ENCODE measurements around the gene RNFT2. TPM values are rescaled to one million over a fixed set of nuclear protein-coding genes. Genes with fewer than 3 reads are reported as not detected.
"Not testable (repeated sequence)": the region's sequence is repeated elsewhere in the genome, so short reads cannot be mapped to it uniquely, and the experiment has no call there.

Gene RNFT2
- total RNA-seq, 2 donors from 2014 or later, result 1.2 to 2.2 TPM

- intact Hi-C loops (cut with DNase I), result no loop called here
Observed at GRCh38 chr12:116779597-116779996, 41.5 kb downstream of the RNFT2 start.

DNA sequence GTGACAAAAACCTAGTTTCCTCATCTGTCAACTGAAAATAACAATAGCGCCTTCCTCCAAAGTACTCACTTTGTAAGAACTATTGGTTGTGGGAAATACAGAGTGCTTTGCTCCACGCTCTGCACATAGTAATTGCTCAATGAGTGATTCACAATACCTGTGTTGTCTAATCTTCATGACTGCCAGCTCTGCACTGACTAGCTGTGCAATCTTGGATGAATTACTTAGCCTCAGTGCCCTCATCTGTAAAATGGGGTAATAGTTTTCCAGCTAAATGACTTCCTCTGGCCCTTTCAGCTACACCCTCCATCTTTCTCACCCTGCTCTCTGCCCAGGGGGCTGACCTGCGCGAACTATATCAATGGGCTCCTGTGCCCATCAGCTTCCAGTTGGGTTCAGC, 42.8 kb downstream of the RNFT2 start:
- intact Hi-C loops (cut with DNase I), result no loop called here
- no peak for DNase-seq (ENCODE audit: low spot score)

More at GRCh38 chr12:116779597-116779996, 41.5 kb downstream of the RNFT2 start:
- DNase-seq (ENCODE audit: low spot score), result no peak

GRCh38 chr12:116783525-116784237, 45.6 kb downstream of the RNFT2 start:
- no peak for DNase-seq (ENCODE audit: low spot score)
- intact Hi-C loops (cut with DNase I), result no loop called here

GRCh38 chr12:116784238-116784612, 46.1 kb downstream of the RNFT2 start:
- intact Hi-C loops (cut with DNase I), result no loop called here
- DNase-seq (ENCODE audit: low spot score), result no peak

DNA sequence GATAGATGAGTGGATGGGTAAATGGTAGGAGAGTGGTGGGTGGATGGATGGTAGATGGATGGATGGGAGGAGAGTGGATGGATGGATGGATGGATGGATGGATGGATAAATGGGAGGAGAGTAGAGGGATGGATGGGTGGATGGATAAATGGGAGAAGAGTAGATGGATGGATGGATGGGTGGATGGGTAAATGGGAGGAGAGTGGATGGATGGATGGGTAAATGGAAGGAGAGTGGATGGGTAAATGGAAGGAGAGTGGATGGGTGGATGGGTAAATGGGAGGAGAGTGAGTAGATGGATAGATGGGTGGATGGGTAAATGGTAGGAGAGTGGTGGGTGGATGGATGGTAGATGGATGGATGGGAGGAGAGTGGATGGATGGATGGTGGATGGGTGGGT, 51.4 kb downstream of the RNFT2 start:
- DNase-seq (ENCODE audit: low spot score); intact Hi-C loops (cut with DNase I): not testable (repeated sequence)

- intact Hi-C loops (cut with DNase I), result no loop called here
- no peak for DNase-seq (ENCODE audit: low spot score)
Observed at GRCh38 chr12:116790066-116790465, 52.0 kb downstream of the RNFT2 start.

DNA sequence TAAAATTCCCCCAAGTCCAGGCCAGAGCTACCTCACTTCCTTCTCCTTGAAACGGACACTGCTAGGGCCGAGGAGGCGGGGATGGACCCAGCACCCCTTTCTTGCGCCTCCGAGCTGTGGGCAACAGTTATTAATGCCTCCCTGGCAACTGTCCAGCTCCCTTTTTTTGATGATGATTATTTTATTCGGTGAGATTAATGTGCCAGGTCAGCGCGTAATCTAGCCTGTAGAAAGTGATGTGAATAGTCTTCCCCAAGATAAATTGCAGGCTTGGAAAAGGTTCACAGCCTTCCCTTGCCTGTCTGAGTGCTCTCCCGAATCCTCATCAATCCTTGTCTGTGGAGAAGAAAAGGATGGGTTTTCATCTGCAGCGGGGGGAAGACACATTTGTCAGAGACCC, 54.3 kb downstream of the RNFT2 start:
- intact Hi-C loops (cut with DNase I), result no loop called here

GRCh38 chr12:116794725-116795124, 56.6 kb downstream of the RNFT2 start:
- no peak for DNase-seq (ENCODE audit: low spot score)
- intact Hi-C loops (cut with DNase I), result no loop called here

More for the DNA sequence above, 54.3 kb downstream of the RNFT2 start:
- DNase-seq (ENCODE audit: low spot score), result no peak

DNA sequence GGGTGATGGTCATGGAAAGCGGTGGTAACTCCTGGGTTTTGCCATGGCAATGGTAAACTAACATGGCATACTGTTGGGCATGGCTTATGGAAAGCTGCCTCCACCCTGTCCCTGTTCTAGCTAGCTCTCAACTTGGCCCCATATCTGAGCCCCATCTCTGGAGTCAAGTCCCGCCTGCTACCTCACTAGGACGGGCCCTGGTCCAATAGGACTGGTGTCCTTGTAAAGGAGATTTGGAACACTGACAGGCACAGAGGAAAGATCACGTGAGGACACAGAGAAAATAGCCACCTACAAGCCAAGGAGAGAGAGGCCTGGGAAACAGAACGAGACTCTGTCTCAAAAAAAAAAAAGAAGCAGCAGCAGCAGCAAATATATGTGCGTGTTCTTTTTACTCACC, 59.8 kb downstream of the RNFT2 start:
- DNase-seq (ENCODE audit: low spot score), result no peak
- intact Hi-C loops (cut with DNase I), result no loop called here

DNA sequence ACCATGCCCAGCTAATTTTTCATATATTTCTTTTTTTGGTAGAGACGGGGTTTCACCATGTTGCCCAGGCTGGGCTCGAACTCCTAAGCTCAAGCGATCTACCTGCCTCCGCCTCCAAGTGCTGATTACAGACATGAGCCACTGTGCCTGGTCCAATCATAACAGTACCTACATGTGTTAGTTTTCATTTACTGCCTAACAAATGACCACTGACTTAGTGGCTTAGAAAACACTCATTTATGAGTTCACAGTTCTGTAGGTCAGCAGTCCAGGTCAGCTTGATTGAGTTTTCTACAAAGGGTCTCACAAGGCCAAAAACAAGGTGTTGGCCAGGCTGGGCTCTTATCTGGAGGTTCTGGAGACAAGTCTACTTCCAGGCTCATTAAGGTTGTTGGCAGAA, 60.6 kb downstream of the RNFT2 start:
- no peak for DNase-seq (ENCODE audit: low spot score)
- intact Hi-C loops (cut with DNase I), result no loop called here

DNA sequence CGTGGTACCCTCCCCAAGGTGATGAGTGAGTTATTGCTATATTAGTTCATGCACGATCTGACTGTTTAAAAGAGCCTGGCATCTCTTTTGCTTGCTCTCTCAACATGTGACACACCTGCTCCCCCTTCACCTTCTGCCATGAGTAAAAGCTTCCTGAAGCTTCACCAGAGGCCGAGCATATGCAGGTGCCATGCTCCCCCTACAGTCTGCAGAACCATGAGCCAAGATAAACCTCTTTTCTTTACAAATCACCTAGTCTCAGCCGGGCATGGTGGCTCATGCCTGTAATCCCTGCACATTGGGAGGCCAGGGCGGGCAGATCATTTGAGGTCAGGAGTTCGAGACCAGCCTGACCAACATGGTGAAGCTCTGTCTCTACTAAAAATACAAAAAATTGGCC, 61.8 kb downstream of the RNFT2 start:
- DNase-seq (ENCODE audit: low spot score), result no peak
- intact Hi-C loops (cut with DNase I), result no loop called here

DNA sequence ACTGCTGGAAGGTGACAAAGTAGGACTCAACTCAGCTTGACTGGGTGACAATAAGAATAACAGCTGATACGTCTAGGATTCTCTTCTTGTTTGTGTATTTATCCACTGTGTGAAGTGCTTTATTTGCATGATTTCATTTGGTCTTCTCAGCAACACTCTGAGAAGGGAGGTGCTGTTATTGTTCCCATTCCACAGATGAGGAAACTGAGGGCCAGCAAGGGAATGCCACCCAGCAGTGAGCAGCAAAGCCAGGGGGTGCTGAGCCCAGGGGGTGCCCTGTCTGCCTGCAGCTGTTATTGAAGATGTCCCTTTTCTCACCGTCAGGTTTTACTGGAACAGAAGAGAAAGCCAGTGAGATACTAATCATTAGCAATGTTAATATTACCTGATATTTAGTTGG, 62.8 kb downstream of the RNFT2 start:
- no peak for DNase-seq (ENCODE audit: low spot score)
- intact Hi-C loops (cut with DNase I), result no loop called here

- no peak for DNase-seq (ENCODE audit: low spot score)
- intact Hi-C loops (cut with DNase I), result no loop called here
Observed at GRCh38 chr12:116802018-116802417, 63.9 kb downstream of the RNFT2 start.

GRCh38 chr12:116803013-116803736, 65.1 kb downstream of the RNFT2 start:
- intact Hi-C loops (cut with DNase I), result no loop called here
- no peak for DNase-seq (ENCODE audit: low spot score)

GRCh38 chr12:116804051-116804450, 65.9 kb downstream of the RNFT2 start:
- intact Hi-C loops (cut with DNase I), result no loop called here
- no peak for DNase-seq (ENCODE audit: low spot score)

DNA sequence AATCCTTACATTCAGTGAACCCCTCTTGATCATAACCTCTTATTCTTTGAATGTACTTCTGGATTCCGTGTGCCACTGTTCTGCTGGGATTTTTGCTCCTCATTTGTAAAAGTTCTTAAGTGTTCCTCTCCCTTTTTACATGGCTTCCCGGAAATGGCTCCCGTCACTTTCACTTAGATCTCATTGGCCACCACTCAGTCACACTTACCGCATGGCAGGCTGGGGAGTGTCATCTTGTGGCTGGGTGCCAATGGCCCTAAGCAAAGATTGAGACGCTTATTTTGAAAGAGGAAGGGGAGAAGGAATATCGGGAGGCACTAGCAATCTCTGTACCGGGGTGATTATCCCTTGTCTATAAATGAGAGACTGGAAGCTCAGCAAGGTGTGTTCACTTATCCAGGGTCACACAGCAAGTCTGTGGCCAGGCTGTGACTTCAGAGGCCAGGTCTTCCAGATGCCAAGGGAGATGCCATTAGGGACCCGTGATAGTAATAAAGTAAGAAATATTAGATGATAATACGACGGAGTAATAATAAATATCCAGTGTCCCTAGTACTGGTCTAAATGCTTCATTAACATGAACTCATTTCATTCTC, 68.8 kb downstream of the RNFT2 start:
- no peak for DNase-seq (ENCODE audit: low spot score)
- intact Hi-C loops (cut with DNase I), result no loop called here

DNA sequence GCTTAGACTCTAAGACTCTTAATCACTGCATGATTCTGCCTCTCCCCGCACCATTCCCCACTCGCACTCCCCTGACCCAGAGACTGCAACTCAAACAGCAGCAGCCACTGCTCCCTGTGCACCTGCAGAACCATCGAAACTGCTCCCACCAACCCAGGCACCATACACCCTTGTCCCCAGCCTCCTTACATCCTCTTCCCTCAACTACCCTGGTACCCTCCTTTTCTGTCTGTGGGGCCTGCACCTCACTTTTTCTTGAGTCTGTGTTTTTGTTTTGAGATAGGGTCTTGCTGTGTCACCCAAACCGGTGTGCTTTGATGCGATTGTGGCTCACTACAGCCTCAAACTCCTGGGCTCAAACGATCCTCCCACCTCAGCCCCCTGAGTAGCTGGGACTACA, 69.4 kb downstream of the RNFT2 start:
- intact Hi-C loops (cut with DNase I), result no loop called here

DNA sequence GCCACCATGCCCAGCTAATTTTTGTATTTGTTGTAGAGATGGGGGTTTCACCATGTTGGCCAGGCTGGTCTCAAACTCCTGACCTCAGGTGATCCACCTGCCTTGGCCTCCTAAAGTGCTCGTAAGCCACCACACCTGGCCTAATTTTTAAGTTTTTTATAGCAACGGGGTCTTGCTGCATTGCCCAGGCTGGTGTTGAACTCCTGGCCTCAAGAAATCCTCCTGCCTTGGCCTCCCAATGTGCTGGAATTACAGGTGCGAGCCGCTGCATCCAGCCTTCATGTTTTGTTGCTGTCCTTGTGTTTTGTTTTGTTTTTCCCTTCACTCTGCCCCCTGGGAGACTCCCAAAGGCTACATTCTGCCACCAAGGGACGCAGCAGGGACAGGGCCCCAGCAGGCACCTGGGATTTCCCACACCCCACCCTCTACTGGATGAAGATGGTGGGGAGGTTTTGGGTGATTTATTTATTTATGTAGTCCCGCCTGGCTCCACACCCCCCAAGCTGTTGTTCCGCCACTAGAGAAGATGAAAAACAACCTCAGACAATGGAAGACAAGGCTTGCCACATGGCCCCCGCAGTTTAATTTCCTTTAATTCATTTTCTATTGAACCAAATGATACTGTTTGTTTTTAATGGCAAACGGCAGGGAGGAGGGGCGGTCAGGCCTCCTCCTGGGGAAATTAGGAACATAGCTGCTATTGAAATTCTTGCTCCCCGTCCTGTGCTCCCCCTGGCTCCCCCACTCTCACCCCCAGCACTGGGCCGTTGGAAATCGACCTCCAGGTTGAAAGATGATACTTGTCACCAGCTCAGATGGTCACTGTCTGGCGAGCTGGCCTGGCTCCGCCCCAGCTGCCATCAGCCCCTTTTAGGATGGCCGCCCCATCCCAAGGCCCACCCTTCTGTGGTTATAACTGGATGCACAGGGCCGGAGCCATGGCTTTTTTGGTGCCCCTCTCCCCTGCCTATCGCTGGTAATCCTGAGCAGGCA, 70.3 kb downstream of the RNFT2 start:
- no peak for DNase-seq (ENCODE audit: low spot score)
- intact Hi-C loops (cut with DNase I), result no loop called here

More for the DNA sequence above, 69.4 kb downstream of the RNFT2 start:
- DNase-seq (ENCODE audit: low spot score), result no peak

- DNase-seq (ENCODE audit: low spot score), result no peak
- intact Hi-C loops (cut with DNase I), result no loop called here
Observed at GRCh38 chr12:116812238-116812637, 74.1 kb downstream of the RNFT2 start.
